ENCODE measurements around the gene SRMS. TPM values are rescaled to one million over a fixed set of nuclear protein-coding genes. Genes with fewer than 3 reads are reported as not detected.

SRMS gene
- total and polyA plus RNA-seq, 3 donors from 2014 or later = 0.19 to 0.42 (median 0.24) TPM

DNA sequence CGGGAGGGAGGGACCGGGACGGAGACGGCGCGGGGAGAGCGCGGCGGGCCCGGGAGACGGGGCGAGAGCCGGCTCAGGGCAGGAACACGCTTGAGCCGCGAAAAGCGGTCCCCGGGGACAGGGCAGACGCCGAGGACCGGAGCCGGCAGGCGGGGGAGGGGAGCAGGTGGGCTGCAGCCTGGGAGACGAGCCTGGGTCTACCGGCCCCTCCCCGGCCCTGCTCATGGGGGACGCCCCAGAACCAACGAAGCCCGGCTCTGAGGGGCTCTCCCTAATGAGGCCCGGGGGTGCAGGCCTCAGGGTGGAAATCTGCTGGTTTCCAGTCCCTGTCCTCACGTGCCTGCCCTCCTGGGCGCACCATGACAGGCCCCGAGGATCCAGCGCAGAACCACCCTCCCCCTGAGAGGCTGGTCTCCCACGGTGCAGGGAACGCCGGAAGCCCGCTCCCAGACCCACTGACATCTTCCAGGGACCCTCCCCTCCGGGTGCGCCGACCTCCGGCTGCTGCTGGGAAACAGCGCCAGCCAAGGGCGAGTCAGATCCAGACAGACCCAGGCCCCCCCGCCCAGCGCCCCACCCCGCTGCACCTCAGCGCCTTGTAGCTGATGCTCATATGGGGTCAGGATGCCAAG lies 48.1 kb downstream of the SRMS start:
- peak overlapping the region in 1 of 2 donors; percentile 26 for H3K4me3 ChIP-seq
- no peak overlapping the region for H3K27ac ChIP-seq
- TF ChIP-seq CTCF (IDR thresholded peaks at IDR 0.05) (no peak), POLR2A (IDR thresholded peaks at IDR 0.05) (no peak)
- 4% methylated on average over 44 of the region's 48 CpGs; no CpG with 5 or more reads in 1 of the 2 donors for WGBS, 2 donors
- DNase-seq = no peak
- no peaks in the 10 kb centered on the region for H3K4me1 ChIP-seq
- H3K36me3 ChIP-seq (ENCODE audit: low read depth, missing control alignments) = no peaks in the 10 kb centered on the region
- intact Hi-C loops (cut with DNase I; ENCODE audit: low total_unique reads) = no loop called here
- H3K9me3 ChIP-seq = no peaks in the 10 kb centered on the region
- no peaks in the 10 kb centered on the region for H3K27me3 ChIP-seq

GRCh38 chr20:63498960-63499337 lies 48.6 kb downstream of the SRMS start, which contains the start of gene EEF1A2:
EEF1A2 (minus strand) TSS chr20:63499083; CDS start chr20:63497763, 1,320 bp downstream.
- TF ChIP-seq POLR2A (IDR thresholded peaks at IDR 0.05) = no peak
- no peak for TF ChIP-seq CTCF (IDR thresholded peaks at IDR 0.05)
- H3K27ac ChIP-seq = no peak within 1 kb of the TSS
- no peaks in the 10 kb centered on the region for H3K4me1 ChIP-seq
- no peak for DNase-seq
- no peaks in the 10 kb centered on the region for H3K9me3 ChIP-seq
- 0% methylated on average over 6 of the region's 58 CpGs; no CpG with 5 or more reads in 1 of the 2 donors for WGBS, 2 donors
- peak within 1 kb of the TSS in 1 of 2 donors; percentile 26 for H3K4me3 ChIP-seq
- intact Hi-C loops (cut with DNase I; ENCODE audit: low total_unique reads) = no loop called here
- H3K36me3 ChIP-seq (ENCODE audit: low read depth, missing control alignments) = no peaks in the 10 kb centered on the region
- H3K27me3 ChIP-seq = no peaks in the 10 kb centered on the region

DNA sequence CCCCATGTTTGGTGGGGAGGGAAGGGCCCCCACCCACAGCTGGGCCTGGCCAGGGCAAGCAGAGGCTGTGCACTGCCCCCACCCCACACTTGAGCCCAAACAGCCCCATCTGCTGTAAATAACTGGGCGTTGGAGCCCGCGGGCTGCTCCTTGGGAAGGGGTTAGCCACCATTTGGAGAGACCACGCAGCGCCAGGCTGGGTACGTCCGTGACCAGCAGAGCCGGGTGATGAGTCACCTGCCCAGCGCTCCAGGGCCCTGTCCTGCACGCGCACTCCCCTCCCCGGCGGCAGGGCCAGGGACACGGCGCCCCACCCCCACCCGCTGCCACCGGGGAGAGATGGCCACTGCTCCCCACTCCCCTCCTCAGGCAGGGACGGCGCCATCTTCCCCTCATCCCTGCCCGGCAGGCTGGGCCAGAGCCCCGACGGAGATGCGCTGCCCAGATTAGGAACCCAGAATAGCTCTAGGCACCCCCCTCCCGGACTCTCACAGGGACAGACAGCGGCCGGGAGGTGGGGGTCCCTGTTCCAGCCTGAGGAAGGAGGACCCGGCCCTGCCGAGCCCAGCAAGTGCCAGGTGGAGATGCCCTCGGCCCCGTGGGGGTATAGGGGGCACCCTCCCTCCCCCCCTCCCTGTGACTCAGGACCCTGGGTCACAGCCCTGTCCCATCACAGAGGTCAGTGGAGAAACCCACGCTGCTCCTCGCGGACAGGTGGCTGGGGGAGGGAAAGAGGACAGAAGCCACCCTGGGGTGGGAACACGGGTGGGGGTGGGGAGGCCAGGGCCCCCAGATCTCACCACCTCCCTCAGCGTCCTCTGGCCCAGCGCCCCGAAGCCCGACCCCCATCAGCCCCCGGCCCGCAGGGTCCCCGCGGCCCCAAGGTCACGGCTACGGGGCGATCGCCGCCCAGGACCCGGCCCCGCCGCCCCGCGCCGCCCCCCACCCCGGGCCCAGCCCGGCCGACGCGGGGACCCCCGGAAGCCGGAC lies 49.3 kb downstream of the SRMS start:
- H3K27ac ChIP-seq = no peak overlapping the region
- H3K4me1 ChIP-seq = no peaks in the 10 kb centered on the region
- intact Hi-C loops (cut with DNase I; ENCODE audit: low total_unique reads) = no loop called here

More for the DNA sequence above, 49.3 kb downstream of the SRMS start:
- no peak overlapping the region for H3K4me3 ChIP-seq
- no peak for DNase-seq
- H3K36me3 ChIP-seq (ENCODE audit: low read depth, missing control alignments) = no peaks in the 10 kb centered on the region
- H3K9me3 ChIP-seq = no peaks in the 10 kb centered on the region
- H3K27me3 ChIP-seq = no peaks in the 10 kb centered on the region
- TF ChIP-seq CTCF (IDR thresholded peaks at IDR 0.05) (no peak), POLR2A (IDR thresholded peaks at IDR 0.05) (no peak)
- WGBS, 2 donors = 5 to 13% methylated on average over 9 to 23 of the region's 60 CpGs

Data from testis (tissue), 3 donors.